HCT116 (cell line): Measurements from ENCODE around the gene FAM83G.
"Not testable (repeated sequence)": the region's sequence is repeated elsewhere in the genome, so short reads cannot be mapped to it uniquely, and the experiment has no call there.

Experiments used
- CBX3 ChIP-seq: IDR thresholded peaks from 2 replicates; pipeline ENCODE4 v1.6.1; 2012; ENCODE audit warnings: low read depth
- CEBPB ChIP-seq: IDR thresholded peaks from 2 replicates; pipeline ENCODE4 v1.6.1; 2012; ENCODE audit warnings: low read depth
- EZH2phosphoT487 ChIP-seq: fragments of 200-600 bp; IDR thresholded peaks from 2 replicates; pipeline ENCODE4 v1.6.1; 2018; ENCODE audit warnings: antibody characterized with exemption, borderline replicate concordance
- JUND ChIP-seq: IDR thresholded peaks from 2 replicates; pipeline ENCODE4 v1.6.1; 2012
- POLR2A ChIP-seq: IDR thresholded peaks from 2 replicates; pipeline ENCODE4 v1.7.0; 2011; ENCODE audit warnings: borderline replicate concordance; ENCODE audit not compliant: insufficient read depth, insufficient read length; ENCODE audit errors: extremely low read depth
- POLR2AphosphoS5 ChIP-seq: IDR thresholded peaks from 2 replicates; pipeline ENCODE4 v1.6.1; 2011; ENCODE audit warnings: mild to moderate bottlenecking, low read depth, low read length, moderate library complexity
- SIN3A ChIP-seq: IDR thresholded peaks from 2 replicates; pipeline ENCODE4 v1.6.1; 2012; ENCODE audit warnings: low read depth
- SRF ChIP-seq: IDR thresholded peaks from 2 replicates; pipeline ENCODE4 v1.6.1; 2012; ENCODE audit warnings: low read depth
- TCF7L2 ChIP-seq: IDR thresholded peaks from 2 replicates; pipeline ENCODE4 v1.7.0; 2011; ENCODE audit warnings: borderline replicate concordance, inconsistent platforms; ENCODE audit not compliant: insufficient read depth, insufficient read length; ENCODE audit errors: extremely low read depth
- ZNF274 ChIP-seq: fragments of 200-500 bp; sonication (Bioruptor generic); IDR thresholded peaks from 2 replicates; pipeline ENCODE4 v1.6.1; 2014; ENCODE audit warnings: mild to moderate bottlenecking, low read depth, low read length, inconsistent platforms
- TF ChIP-seq, protein P1 (sequence below), 3 experiments: fragments of 200-600 bp in 1 of 3; sonication (generic) in 1 of 3; IDR thresholded peaks in 2 of 3; conservative IDR thresholded peaks in 1 of 3; 2 replicates each; pipeline ENCODE4 v1.5.1; 2012 to 2017; ENCODE audit warnings: low read depth in 2 of 3, low read length in 2 of 3, antibody characterized with exemption in 1 of 3, borderline replicate concordance in 1 of 3, control low read depth in 1 of 3, mild to moderate bottlenecking in 1 of 3, mixed read lengths in 1 of 3, mixed run types in 1 of 3, moderate library complexity in 1 of 3; ENCODE audit not compliant: insufficient read depth in 1 of 3
- TF ChIP-seq, protein P2 (sequence below): IDR thresholded peaks from 2 replicates; pipeline ENCODE4 v1.6.1; 2012
- TF ChIP-seq, protein P3 (sequence below): IDR thresholded peaks from 2 replicates; pipeline ENCODE4 v1.6.1; 2012

DNA sequence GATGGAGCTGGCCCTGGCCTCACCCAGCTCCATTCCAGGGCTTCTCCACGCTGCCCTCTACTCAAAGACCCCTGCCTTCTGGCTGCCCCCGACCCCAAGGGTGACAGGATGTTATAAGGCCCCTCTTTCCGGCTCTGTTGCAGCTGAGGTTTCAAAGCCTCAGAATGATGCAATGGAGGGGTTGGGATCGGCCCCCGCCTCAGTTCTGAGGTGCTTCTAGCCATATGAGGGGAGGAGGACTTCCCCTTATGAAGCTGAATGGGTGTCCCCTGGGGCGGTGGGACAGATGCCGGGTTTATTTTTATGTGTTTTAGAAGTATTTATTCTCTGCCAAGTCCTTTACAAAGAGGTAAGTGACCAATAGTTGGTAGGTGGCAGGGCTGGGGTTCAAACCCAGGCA is 44.3 kb upstream of the FAM83G start:
- TF ChIP-seq, protein P1, sequence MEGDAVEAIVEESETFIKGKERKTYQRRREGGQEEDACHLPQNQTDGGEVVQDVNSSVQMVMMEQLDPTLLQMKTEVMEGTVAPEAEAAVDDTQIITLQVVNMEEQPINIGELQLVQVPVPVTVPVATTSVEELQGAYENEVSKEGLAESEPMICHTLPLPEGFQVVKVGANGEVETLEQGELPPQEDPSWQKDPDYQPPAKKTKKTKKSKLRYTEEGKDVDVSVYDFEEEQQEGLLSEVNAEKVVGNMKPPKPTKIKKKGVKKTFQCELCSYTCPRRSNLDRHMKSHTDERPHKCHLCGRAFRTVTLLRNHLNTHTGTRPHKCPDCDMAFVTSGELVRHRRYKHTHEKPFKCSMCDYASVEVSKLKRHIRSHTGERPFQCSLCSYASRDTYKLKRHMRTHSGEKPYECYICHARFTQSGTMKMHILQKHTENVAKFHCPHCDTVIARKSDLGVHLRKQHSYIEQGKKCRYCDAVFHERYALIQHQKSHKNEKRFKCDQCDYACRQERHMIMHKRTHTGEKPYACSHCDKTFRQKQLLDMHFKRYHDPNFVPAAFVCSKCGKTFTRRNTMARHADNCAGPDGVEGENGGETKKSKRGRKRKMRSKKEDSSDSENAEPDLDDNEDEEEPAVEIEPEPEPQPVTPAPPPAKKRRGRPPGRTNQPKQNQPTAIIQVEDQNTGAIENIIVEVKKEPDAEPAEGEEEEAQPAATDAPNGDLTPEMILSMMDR (IDR thresholded peaks at IDR 0.05 in 2 of 3, conservative IDR thresholded peaks at IDR 0.05 in 1 of 3; ENCODE audit: borderline replicate concordance in 1 of 3, insufficient read depth in 1 of 3, low read depth in 2 of 3, low read length in 2 of 3), result not testable (repeated sequence)
- not testable (repeated sequence) for TF ChIP-seq CEBPB, TCF7L2, SIN3A, POLR2A, ZNF274, CBX3, JUND, POLR2AphosphoS5, SRF, EZH2phosphoT487
- TF ChIP-seq, protein P2, sequence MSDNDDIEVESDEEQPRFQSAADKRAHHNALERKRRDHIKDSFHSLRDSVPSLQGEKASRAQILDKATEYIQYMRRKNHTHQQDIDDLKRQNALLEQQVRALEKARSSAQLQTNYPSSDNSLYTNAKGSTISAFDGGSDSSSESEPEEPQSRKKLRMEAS, result not testable (repeated sequence)
- TF ChIP-seq, protein P3, sequence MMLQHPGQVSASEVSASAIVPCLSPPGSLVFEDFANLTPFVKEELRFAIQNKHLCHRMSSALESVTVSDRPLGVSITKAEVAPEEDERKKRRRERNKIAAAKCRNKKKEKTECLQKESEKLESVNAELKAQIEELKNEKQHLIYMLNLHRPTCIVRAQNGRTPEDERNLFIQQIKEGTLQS, result not testable (repeated sequence)
